ENCODE measurements around the gene CLEC11A.

CLEC11A gene

GRCh38 chr19:50723069-50723468 lies at the start of gene CLEC11A:
TSS of gene CLEC11A (plus strand) at chr19:50723364. CDS start at chr19:50723526, 162 bp downstream.
- no peak for DNase-seq

DNA sequence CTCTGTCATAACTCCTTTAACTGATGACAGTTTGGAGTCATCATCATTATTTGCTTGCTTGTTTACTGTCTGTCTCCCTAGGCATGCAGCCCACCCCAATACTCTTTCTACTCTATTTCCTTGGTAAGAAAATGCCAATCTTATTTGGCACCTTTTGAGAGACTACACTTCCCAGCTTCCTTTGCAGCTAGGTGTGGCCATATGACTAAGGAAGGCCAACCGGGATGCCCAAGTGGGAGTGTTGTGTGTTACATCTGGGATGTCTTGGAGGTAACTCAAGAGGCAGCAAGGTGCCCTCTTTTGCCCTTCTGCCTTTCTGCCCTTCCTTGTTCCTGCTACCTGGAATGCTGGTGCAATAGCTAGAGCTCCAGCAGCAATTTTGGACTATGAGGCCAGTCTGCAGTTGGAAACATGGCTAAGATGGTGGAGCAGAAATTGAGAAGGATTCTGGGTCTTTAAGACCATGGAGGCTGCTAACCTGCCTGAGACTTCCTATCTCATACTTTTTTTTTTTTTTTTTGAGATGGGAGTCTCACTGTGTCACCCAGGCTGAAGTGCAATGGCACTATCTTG lies 46.5 kb upstream of the CLEC11A start:
- DNase-seq: no peak

GRCh38 chr19:50677636-50678035 lies 45.5 kb upstream of the CLEC11A start:
- no peak for DNase-seq

GRCh38 chr19:50678323-50678722 lies 44.8 kb upstream of the CLEC11A start:
- DNase-seq: no peak

DNA sequence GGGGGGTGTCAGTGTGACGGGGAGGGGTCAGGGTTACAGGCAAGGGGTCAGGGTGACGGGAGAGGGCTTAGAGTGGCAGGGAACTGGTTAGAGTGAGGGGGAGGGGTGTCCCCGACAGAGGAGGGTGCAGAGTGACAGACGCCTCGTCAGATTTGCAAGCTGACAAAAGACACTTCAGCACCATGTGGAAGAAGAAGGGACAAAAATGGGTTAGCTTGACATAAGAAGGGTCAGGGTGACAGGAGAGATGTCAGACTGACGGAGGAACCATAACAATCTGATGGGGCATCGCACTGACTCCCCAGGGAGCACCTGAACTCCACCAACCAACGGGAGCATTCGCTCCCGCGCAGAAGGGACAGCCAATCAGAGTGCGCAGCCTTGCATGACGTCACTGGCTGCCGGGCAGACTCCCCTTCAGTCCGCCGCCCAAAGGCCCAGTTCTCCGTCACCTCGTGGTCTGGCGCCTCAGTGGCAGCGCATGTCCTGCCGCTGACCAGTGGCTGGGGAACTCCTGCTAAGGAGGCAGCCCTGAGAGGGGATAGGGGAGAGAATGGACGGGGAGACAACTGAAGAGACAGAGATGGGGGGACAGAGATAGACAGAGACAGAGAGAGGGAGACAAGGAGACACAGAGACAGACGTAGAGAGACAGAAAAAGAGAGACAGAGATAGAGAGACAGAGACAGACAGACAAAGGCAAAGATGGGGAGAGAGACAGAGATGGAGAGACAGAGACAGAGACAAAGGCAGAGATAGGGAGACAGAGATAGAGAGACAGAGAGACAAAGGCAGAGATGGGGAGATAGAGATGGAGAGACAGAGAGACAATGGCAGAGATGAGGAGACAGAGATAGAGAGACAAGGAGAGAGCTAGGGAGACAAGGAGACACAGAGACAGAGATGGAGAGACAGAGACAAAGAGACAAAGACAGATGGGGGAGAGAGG lies 43.7 kb upstream of the CLEC11A start:
- DNase-seq: peak; percentile 4 to 48 (median 34)

DNA sequence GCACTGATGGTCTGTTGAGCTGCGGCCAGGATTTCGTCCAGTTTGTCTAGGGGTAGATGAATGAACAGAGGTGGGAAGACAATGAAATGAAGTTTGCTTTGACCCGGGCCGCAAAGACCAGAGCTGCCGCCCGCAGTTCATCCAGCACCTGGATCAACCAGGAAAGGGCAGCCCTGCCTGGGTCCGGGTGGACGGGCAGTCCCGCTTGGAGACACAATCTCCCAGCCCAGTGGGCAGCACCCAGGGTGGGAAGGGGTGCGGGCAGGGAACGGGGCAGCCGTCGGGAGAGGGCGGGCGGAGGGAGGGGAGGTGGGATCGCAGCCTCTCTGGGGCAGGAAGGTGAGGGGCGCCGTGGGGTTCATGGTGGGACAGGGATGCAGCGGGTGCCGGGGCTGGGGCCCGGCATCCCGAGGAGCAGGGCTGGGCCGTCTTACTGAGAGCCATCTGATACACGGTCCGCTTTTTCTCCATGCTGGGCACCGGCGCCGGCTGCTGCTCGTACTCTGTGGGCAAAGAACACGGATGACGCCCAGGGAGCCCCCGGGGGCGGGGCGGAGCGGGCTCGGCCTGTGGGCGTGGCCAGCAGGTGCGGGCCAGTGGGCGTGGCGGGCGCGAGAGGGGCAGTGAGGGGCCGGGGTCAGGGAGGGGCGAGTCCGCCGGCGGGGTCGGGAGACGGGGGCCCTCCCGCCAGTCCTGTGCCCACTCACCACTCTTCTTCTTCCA lies 36.7 kb upstream of the CLEC11A start:
- DNase-seq: no peak

DNA sequence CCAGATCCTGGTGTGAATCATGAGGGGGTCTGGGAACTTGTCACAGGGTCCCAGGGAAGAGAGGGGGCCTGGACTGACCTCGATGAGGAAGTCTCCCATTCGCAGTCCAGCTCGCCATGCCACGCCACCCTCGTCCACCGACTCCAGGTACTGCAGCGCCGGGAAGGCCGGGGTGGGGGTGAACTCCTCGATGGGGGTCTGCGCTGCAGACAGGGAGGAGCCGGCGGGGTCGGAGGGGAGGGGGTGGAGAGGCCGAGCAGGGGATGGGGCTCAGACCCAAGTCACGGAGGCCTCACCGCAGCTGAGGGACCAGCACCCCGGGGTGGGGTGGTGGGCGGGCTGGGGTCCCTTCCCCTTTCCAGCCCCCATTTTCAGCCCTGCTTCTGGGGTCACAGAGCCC lies 34.4 kb upstream of the CLEC11A start:
- DNase-seq: no peak

GRCh38 chr19:50690439-50690838 lies 32.7 kb upstream of the CLEC11A start:
- DNase-seq: no peak

DNA sequence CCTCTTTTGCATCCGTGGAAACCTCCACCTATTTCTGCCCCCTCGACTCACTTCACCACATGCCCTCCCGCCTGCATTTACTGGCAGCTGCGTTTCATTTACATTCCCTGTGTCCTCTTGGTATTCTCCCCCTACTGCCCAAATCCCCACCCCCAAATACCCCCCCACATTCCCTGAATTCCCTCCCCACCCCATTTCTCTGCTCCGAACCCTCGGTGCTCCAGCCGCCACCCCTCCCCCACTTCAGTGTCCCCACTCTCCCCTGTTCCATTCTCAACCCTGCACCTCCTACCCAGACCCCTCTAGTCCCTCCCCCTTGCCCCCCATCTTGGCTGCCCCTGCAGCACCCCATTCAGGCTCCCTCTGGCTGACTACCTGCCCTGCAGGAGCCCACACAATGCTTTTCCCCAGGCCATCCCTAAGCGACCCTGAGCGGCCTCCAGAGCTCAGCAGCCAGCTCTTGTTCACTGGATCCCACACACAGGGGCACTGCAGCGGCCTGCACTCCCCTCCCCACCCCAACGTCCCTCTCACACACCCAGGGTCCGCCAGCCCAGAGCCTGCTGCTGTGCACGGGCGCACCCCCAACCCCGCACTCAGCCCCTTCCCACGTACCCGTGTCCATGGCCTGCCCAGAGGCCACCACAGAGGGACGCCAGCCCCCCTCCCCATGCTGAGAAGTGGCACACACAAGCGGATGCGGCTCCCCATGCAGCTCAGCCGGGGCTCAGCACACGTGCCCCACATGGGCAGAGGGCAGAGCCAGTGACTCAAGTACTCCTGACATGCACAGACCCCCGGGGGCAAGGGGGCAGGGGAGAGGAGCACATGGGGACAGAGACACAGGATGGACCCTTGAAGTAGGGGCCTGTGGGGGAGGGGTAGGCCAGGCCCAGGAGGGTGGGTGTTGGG lies 29.8 kb upstream of the CLEC11A start:
- DNase-seq: peak in 2 of 3 experiments; percentile 24

- DNase-seq: peak in 2 of 3 experiments; percentile 13 to 33
Measured at GRCh38 chr19:50694815-50695145, 28.4 kb upstream of the CLEC11A start.

- peak in 2 of 3 experiments; percentile 81 to 89 for DNase-seq
Measured at GRCh38 chr19:50695251-50696093, 27.7 kb upstream of the CLEC11A start.

DNA sequence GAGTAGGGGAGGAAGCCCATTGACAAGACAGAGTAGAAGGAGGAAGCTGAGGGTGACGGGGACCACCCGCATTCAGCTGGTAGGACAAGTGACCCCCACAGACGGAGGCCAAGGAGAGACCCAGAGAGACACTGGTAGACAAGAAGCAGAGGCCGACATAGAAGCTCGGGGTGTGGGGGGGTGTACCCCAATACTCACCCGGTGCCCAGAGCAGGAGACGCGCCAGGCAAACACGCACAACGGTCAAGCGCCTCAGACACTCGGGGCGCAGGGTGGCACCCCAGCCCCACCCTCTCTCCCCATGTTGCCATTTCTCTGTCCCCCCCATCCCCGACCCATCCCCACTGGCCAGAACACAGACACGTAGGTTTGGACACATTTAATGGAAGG lies 27.1 kb upstream of the CLEC11A start:
- no peak for DNase-seq

DNA sequence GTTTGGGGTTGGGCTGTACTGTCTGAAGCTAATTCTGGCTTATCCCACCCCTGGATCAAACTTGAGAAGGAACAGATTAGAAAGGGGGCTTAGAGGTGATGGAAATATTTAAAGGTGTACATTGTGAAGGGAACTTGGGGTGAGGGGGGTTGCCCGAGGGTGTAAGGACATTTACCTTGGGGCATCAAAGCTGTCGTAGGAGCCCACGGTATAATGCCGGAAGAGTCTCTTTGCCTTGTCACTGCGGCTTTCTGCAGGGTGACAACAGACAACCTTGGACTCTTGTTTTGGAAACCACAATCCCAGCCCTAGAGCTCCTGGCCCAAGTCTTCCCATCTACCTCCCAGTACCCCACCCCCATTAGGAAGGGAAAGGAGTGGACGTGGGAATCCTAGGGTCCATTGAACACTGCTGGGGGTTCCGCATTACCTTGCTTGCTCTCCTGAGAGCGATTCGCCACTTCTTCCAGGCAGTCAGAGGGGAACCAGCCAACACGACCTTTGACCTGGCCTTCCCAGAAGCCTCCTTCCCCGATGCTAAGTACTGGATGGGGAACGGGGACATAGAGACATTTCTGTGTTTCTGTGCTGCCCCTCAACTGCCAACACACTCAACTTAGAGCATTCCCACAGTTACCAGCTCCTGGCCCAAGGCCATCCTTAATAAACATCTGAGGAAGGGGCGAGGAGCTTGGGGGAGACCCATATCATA lies 25.6 kb upstream of the CLEC11A start:
- DNase-seq: no peak

DNA sequence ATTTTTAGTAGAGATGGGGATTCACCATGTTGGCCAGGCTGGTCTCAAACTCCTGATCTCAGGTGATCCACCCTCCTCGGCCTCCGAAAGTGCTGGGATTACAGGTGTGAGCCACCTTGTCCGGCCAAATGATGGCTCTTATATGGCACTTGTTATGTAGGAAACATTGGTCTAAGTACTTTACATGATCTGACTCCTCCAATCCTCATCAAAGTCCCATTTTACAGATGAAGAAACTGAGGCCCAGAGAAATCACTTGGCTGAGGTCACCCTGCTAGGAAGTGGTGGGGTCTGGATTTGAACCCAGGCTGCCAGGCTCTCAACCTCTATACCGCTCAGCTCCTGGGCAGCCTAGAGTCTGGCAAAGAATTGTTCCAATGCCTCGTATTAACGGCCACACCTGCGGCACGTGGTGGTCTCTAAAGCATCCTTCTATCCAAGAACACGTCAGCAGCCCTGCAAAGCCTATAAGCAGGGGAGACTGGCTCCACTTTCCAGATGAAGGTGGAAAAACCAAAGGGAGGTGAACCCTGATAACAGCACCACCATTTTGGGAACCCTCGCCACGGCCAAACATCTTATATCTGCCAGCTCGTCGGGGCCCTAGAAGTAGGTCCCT lies 21.7 kb upstream of the CLEC11A start:
- DNase-seq: no peak

GRCh38 chr19:50702158-50702870 lies 20.9 kb upstream of the CLEC11A start:
- no peak for DNase-seq

GRCh38 chr19:50702871-50703829 lies 20.0 kb upstream of the CLEC11A start:
- peak in 2 of 3 experiments; percentile 13 to 23 for DNase-seq

- DNase-seq: peak in 2 of 3 experiments; percentile 65 to 78
Measured at GRCh38 chr19:50703915-50704796, 19.0 kb upstream of the CLEC11A start.

All from NCI-H1417 (cell line).